T47D (cell line): ENCODE data around the gene S100A8.

Source experiments
- DNase-seq, 2 experiments: peaks; one replicate each; pipeline versions ENCODE4 v3.0.0 to v3.0.0-alpha.2; 2011 to 2012; ENCODE audit warnings: low read depth in 1 of 2, low spot score in 1 of 2
- JUND ChIP-seq: IDR thresholded peaks from 2 replicates; pipeline ENCODE4 v1.6.1; 2012; ENCODE audit warnings: low read depth
- in situ Hi-C: cut with HindIII; loops from 2 replicates; pipeline ENCODE4 v1.10.0; 2016; ENCODE audit warnings: low sequenced_read_pairs, low pct_unique_long_range_greater_than_20kb

The S100A8 gene

GRCh38 chr1:153374071-153374470 lies 16.8 kb downstream of the S100A8 start:
- no peak for TF ChIP-seq JUND
- no peak for DNase-seq
- in situ Hi-C loops: no loop called here

GRCh38 chr1:153372571-153372970 lies 18.3 kb downstream of the S100A8 start:
- in situ Hi-C loops: no loop called here
- no peak for TF ChIP-seq JUND
- no peak for DNase-seq

GRCh38 chr1:153371231-153371630 lies 19.6 kb downstream of the S100A8 start:
- DNase-seq: no peak
- TF ChIP-seq JUND: no peak
- in situ Hi-C loops: no loop called here

GRCh38 chr1:153370146-153370545 lies 20.7 kb downstream of the S100A8 start:
- TF ChIP-seq JUND: no peak
- in situ Hi-C loops: no loop called here
- no peak for DNase-seq

DNA sequence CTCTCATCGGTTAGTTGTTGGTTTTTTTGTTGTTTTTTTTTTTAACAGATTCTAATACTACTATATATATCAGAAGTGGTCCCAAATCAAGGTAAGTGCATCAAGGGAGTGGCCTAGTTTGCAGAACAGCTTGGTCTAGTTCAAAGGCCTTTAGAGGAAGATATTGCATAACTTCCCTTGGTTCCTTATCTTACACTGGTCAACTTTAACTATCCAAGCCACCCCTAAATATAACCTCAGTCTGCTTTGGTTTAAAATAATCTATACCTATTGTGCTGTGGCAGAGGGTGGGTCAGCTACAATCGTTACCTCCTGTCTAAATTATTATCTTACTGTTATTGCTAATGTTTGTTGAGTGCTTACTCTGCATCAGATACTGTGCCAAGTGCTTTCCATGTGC lies 22.4 kb downstream of the S100A8 start:
- in situ Hi-C loops: no loop called here

GRCh38 chr1:153367090-153367489 lies 23.8 kb downstream of the S100A8 start:
- in situ Hi-C loops: no loop called here
- no peak for TF ChIP-seq JUND
- no peak for DNase-seq

More for the DNA sequence above, 22.4 kb downstream of the S100A8 start:
- TF ChIP-seq JUND: no peak
- DNase-seq: no peak

GRCh38 chr1:153366261-153366660 lies 24.6 kb downstream of the S100A8 start:
- TF ChIP-seq JUND: no peak
- in situ Hi-C loops: no loop called here
- DNase-seq: no peak

DNA sequence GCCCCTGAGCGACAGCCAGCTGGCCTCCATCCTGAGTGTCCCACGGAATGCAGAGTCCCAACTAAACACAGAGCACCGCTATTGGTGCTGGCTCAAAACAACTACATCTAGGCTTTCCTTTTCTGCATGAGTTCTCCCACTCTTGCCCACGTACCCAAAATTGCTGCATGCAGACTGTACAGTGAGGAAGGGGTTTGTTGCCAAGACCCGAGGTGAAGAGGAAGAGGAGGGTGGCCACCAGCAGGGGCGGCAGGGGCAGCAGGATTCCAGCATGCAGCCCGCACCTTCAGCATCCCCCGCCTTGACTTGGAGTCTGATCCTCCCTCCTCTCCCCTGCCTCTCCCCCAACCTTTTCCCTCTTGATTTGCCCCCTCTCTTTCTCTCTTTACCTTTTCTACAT lies 25.2 kb downstream of the S100A8 start:
- in situ Hi-C loops: no loop called here
- no peak for DNase-seq
- TF ChIP-seq JUND: no peak

GRCh38 chr1:153364766-153365666 lies 25.9 kb downstream of the S100A8 start:
- in situ Hi-C loops: no loop called here
- TF ChIP-seq JUND: no peak

DNA sequence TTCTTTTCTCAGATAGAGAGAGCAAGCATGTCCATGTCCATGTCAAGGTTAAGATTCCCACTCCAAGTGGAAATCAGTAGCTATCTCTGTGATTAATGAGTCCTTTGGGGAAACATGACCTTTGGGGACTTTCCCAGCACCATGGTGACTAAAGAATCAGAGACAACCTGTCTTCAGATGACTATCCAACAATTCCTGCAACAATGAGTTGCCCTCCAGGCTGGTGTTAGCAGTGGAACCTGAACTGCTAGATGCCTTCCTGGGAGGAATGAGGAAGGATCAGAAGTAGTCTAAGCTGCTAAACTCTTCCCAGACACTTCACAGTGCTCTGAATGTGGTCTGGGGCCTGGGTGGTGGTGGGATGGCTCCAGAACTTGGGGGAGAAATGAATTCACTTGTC lies 26.7 kb downstream of the S100A8 start:
- in situ Hi-C loops: no loop called here
- TF ChIP-seq JUND: peak; percentile 55; the same call in 1 of the 2 replicates
- peak; percentile 69 to 98 for DNase-seq

More at GRCh38 chr1:153364766-153365666, 25.9 kb downstream of the S100A8 start:
- peak in 1 of 2 experiments; percentile 88 for DNase-seq

DNA sequence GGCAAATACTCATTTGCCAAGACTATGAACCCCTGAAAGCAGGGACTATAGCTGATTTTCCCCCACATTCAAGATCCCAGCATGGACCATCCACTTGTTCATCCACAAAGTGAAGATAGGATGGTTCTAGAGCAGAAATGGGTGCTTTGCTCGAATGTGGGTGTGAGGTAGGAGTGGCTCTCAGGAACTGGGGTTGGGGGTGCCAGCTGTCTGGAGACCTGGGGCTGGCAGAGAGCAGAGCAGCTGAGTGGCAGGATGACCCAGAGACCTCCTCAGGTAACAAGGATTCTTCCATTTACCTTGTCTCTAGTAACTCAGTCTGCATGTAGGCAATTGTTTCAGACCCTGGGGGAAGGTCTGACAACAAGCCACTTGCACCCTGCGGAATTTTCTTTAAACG lies 27.2 kb downstream of the S100A8 start:
- DNase-seq: no peak
- in situ Hi-C loops: no loop called here
- no peak for TF ChIP-seq JUND

DNA sequence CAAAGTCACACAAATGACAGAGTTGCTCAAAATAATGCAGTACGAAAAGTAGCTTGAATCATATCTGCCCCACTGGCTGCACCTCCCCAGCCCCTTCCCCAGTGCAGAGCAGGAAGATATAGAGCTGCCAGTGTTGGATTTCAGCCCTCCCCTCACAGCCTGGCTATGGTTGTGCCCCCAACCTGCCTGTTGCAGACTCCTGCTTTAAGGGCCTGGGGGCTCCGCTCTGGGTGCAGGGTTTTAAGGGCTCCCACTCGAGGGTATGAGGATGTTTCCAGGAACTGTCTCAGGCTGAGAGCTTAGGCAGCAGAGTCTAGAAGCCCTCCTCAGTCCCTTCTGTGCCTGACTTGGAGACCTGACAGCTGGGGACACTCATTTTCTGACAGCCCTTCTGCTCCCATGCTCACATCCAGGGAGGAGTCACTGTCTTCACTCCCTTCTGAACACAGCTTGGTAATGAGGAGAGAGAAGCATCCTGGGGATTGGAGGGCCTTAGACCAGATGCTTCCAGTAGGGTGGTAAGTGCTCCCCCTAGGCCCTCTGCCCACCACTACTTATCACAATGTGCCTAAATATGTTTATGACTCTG lies 28.6 kb downstream of the S100A8 start:
- DNase-seq: no peak
- TF ChIP-seq JUND: no peak
- in situ Hi-C loops: no loop called here

GRCh38 chr1:153361480-153362109 lies 29.3 kb downstream of the S100A8 start:
- in situ Hi-C loops: no loop called here
- TF ChIP-seq JUND: no peak
- DNase-seq: no peak
